GM10248 (cell line): Measurements from ENCODE around the gene RHOC.

ENCODE experiments used
- CTCF ChIA-PET: fragments of 300-600 bp; sonication (Branson Sonifier 250); formaldehyde crosslinking; extraction: SDS; loops from one replicate; lab custom pipeline; 2021; ENCODE audit warnings: antibody characterized with exemption; lab: Yijun Ruan, JAX
- POLR2A ChIA-PET: fragments of 350-650 bp; sonication (Branson Sonifier 250); formaldehyde crosslinking; extraction: SDS; loops from one replicate; lab custom pipeline; 2020; ENCODE audit warnings: antibody characterized with exemption; lab: Yijun Ruan, JAX
- DNase-seq: peaks from one replicate; pipeline ENCODE4 v3.0.0; 2012; ENCODE audit errors: extremely low spot score
- TF ChIP-seq, protein P1 (sequence below): IDR thresholded peaks from 2 replicates; pipeline ENCODE4 v1.5.1; 2012; ENCODE audit warnings: mild to moderate bottlenecking, low read depth; ENCODE audit errors: extremely low read depth, missing control alignments, control extremely low read depth

Gene RHOC

DNA sequence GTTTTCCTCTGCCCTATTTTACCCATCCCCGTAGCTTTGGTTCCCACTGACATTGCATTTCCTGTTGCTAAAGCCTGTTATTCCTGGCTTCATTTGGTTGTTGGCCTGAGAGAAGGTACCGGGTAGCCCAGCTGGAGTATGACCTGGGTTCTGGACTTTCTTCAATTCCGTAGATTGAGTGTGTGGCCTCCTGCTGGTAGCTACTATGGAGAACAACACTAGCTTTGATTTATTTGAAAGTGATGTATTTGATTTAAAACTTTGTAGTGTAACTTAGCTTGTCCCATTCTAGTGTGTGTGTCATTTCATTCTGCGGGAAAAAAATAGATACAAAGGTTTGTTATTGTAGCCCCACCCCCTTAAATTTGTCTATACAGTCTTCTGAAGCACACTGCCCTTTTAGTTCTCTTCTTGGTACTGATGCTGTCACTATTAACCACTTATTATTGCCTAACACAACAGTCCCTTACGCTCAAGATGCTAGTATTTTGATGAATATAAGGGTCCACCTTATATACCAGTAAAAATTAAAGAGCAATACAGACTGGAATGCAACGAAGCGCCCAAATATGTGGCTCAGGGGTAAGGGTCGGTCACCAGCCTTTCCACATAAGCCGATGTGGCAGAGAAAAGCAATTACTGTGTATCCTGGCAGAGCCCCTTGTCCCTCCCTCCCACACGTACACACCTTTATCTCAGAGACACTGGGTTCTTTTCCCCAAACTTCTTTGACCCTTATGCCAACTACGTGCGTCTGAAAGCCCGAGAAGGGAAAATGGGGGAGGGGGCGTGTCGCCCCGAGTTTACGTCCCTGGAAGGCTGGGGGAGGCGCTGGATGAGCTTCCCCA lies 33.1 kb downstream of the RHOC start:
- TF ChIP-seq, protein P1, sequence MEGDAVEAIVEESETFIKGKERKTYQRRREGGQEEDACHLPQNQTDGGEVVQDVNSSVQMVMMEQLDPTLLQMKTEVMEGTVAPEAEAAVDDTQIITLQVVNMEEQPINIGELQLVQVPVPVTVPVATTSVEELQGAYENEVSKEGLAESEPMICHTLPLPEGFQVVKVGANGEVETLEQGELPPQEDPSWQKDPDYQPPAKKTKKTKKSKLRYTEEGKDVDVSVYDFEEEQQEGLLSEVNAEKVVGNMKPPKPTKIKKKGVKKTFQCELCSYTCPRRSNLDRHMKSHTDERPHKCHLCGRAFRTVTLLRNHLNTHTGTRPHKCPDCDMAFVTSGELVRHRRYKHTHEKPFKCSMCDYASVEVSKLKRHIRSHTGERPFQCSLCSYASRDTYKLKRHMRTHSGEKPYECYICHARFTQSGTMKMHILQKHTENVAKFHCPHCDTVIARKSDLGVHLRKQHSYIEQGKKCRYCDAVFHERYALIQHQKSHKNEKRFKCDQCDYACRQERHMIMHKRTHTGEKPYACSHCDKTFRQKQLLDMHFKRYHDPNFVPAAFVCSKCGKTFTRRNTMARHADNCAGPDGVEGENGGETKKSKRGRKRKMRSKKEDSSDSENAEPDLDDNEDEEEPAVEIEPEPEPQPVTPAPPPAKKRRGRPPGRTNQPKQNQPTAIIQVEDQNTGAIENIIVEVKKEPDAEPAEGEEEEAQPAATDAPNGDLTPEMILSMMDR: peak; percentile 33
- CTCF ChIA-PET: interaction anchor here (0.8 to 5.7 kb wide), 21 partner anchors 10 to 285 kb away, joined by 3 to 35 read pairs (median 6); partner anchors contain the start of genes CTTNBP2NL and PPM1J
- POLR2A ChIA-PET: interaction anchor here (0.9 to 1.3 kb wide), 5 partner anchors 12 to 55 kb away, joined by 3 to 6 read pairs (median 4); partner anchors contain the start of gene ST7L
- DNase-seq: no peak

DNA sequence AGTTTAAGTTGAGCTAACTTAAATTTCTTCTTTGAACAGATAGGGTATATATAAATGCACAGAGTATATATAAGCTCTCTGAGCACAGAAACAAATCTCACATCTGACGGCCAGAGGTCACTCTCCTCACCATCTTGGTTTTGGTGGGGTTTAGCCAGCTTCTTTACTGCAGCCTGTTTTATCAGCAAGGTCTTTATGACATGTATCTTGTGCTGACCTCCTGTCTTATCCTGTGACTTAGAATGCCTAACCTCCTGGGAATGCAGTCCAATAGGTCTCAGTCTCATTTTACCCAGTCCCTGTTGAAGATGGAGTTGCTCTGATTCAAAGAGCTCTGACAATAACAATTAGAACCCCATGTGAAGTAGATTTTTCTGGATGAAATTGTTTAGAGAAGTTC lies 34.1 kb downstream of the RHOC start:
- CTCF ChIA-PET: interaction anchor here (0.8 to 5.7 kb wide), 17 partner anchors 9 to 284 kb away, joined by 3 to 35 read pairs (median 6); partner anchors contain the start of genes CTTNBP2NL and PPM1J
- DNase-seq: no peak

DNA sequence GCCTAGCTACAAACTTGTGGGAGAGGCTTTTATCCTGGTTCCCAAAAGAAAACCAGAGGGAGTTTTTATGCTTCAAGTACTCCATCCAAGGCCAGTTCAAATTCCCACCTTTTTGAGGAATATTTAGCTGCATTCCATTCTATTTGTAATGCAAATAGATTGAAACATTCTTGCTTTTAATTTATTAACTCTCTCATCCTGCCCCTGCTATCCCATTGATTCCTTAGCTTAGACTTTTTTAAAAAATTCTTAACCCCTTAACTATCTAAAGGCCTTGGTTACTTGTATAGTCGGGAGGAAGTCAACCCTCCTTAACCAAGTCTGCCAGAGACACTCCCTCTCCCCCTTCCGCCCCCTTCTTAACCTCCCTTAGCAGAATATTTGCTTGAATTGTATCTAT lies 34.9 kb downstream of the RHOC start:
- CTCF ChIA-PET: interaction anchor here (1.2 to 4.5 kb wide), 9 partner anchors 14 to 281 kb away, joined by 3 to 24 read pairs (median 4); partner anchors contain the start of gene PPM1J
- POLR2A ChIA-PET: no interaction called here
- DNase-seq: no peak
- TF ChIP-seq, protein P1: no peak

More for the DNA sequence above, 34.1 kb downstream of the RHOC start:
- POLR2A ChIA-PET: no interaction called here
- TF ChIP-seq, protein P1: no peak

DNA sequence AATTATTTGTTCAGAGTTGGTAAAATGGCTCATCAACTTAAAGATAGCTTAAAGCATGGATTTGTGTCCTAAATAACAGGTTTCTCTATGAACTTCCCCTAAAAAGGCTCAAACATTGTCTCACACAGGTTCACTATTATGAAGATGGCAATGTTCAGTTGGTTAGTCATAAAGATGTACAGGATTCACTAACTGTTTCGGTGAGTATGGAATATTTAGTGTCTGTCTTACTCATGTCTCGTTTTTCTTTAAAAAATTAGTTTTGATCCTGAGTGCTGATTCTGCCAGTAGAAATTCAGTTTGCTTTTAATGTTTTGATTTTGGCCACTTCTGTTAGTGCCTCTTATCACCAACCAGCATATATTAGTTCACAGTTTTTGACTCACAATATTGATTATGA lies 40.0 kb downstream of the RHOC start:
- TF ChIP-seq, protein P1: no peak
- no peak for DNase-seq
- ChIA-PET CTCF (interaction anchor here (1.0 kb wide), 1 partner anchor 14 kb away, joined by 5 read pairs; no protein-coding TSS in a partner anchor), POLR2A (no interaction called here)

DNA sequence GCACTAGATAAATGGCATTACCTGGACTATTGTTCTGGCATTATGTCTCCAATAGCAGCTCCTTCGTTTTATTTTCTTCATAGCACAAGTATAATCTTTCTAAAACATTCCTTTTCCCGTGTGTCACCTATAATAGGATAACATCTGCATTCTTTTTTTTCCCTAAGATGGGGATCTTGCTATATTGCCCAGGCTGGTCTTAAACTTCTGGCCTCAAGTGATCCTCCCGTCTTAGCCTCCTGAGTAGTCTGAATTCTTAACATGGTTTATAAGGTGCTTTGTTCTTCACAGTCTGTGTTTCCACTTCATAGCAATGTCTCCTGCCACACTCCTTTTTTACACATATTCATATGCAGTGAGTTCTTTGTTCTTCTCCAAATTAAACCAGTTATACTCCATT lies 41.1 kb downstream of the RHOC start:
- POLR2A ChIA-PET: no interaction called here
- CTCF ChIA-PET: interaction anchor here (1.0 to 1.9 kb wide), 2 partner anchors 15 to 18 kb away, joined by 4 to 6 read pairs; no protein-coding TSS in a partner anchor

DNA sequence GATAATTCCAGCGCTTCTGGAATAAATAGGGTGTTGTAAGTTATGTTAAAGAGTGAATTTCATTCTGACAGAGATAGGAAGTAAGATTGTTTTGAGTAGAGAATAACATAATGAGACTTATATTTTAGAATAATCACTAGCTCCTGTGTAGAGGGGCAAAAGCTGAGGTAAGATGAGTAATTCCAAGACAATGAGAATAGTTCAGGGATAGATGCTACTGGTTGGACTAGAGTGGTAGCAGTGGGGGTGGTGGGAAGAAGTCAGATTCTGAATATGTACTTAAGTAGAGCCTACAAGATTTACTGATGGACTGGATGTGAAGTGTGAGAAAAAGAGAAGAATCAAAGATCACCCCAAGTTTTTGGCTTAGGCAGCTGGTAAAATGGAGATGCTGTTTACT lies 55.7 kb downstream of the RHOC start:
- TF ChIP-seq, protein P1: no peak
- no peak for DNase-seq
- ChIA-PET POLR2A (interaction anchor here (0.6 kb wide), 1 partner anchor 36 kb away, joined by 3 read pairs; no protein-coding TSS in a partner anchor), CTCF (interaction anchor here (1.2 to 6.0 kb wide), 8 partner anchors 10 to 260 kb away, joined by 3 to 34 read pairs (median 6); no protein-coding TSS in a partner anchor)

More for the DNA sequence above, 41.1 kb downstream of the RHOC start:
- TF ChIP-seq, protein P1: no peak
- no peak for DNase-seq
